Transverse colon (tissue), 4 donors: ENCODE measurements around the gene WNK2. TPM values are rescaled to one million over a fixed set of nuclear protein-coding genes. Genes with fewer than 3 reads are reported as not detected.

ENCODE experiments used
- DNase-seq: peaks from one replicate; pipeline ENCODE4 v3.0.0-alpha.2; 2019
- H3K27ac ChIP-seq, 4 donors: fragments of 200-600 bp; sonication (generic); 2 replicates each; pipeline ENCODE4 v1.5.1; 2016 to 2018; ENCODE audit warnings: inconsistent platforms in 4 of 4
- H3K27me3 ChIP-seq: fragments of 200-600 bp; sonication (generic); 2 replicates; pipeline ENCODE4 v1.5.1; 2017; ENCODE audit warnings: inconsistent platforms
- H3K36me3 ChIP-seq, 4 donors: fragments of 200-600 bp; sonication (generic); 2 replicates each; pipeline ENCODE4 v1.5.1; 2017 to 2019; ENCODE audit warnings: inconsistent platforms in 4 of 4
- H3K4me1 ChIP-seq, 4 donors: fragments of 200-600 bp; sonication (generic); 2 replicates each; pipeline ENCODE4 v1.5.1; 2017 to 2020; ENCODE audit warnings: inconsistent platforms in 4 of 4
- H3K4me3 ChIP-seq, 4 donors: fragments of 200-600 bp; sonication (generic); 1 replicate in 1 of 4; 2 replicates in 3 of 4; pipeline versions ENCODE4 v1.5.1 to v1.6.1; 2017 to 2019; ENCODE audit warnings: inconsistent platforms in 4 of 4
- H3K9me3 ChIP-seq, 2 donors: fragments of 200-600 bp; sonication (generic); 2 replicates each; pipeline ENCODE4 v1.5.1; 2017 to 2019; ENCODE audit warnings: inconsistent platforms in 2 of 2
- CTCF ChIP-seq, 5 experiments: fragments of 200-600 bp in 3 of 5; fragments of 450-650 bp in 2 of 5; sonication (generic) in 3 of 5; IDR thresholded peaks; 1 replicate in 2 of 5; 2 replicates in 3 of 5; pipeline ENCODE4 v1.5.1; 2016 to 2017; ENCODE audit warnings: antibody characterized with exemption in 5 of 5, inconsistent platforms in 3 of 5, mild to moderate bottlenecking in 2 of 5, moderate library complexity in 1 of 5
- EP300 ChIP-seq: sonication (generic); formaldehyde crosslinking; IDR thresholded peaks from one replicate; pipeline ENCODE4 v1.6.1; 2017; ENCODE audit warnings: antibody characterized with exemption, low read depth
- POLR2A ChIP-seq: fragments of 450-650 bp; IDR thresholded peaks from one replicate; pipeline ENCODE4 v1.6.1; 2016; ENCODE audit warnings: antibody characterized with exemption, mild to moderate bottlenecking, moderate library complexity
- POLR2AphosphoS5 ChIP-seq, 3 donors: sonication (generic); formaldehyde crosslinking; IDR thresholded peaks; one replicate each; pipeline ENCODE4 v1.6.1; 2016; ENCODE audit warnings: antibody characterized with exemption in 3 of 3
- WGBS, 2 donors: methylation state at CpG; one replicate each; pipeline ENCODE4 v1.1.5; 2018; ENCODE audit warnings: low coverage in 1 of 2; 5-methylcytosine and 5-hydroxymethylcytosine counted together
- in situ Hi-C, 4 donors: fragments of 200-750 bp; cut with MboI; loops; one replicate each; pipeline versions ENCODE4 v1.15.0 to v1.15.1; 2017; ENCODE audit warnings: low sequenced_read_pairs in 3 of 4, low pct_ligation_motif_present in 1 of 4, low pct_unique_long_range_greater_than_20kb in 1 of 4
- intact Hi-C: fragments of 100-400 bp; cut with DNase I; formaldehyde crosslinking; loops from one replicate; pipeline ENCODE4 v1.15.1; 2023; ENCODE audit warnings: low total_unique reads
- total RNA-seq, 4 donors: library from RNA; depleted of rRNA; stranded (reverse); fragments of >200 nt; gene quantifications; one replicate each; pipeline ENCODE4 v1.1.0, GENCODE V29; 2016

WNK2 gene
- total RNA-seq, 4 donors from 2014 or later: 133 to 618 (median 157) TPM

GRCh38 chr9:93138171-93138764 is 45.7 kb upstream of the WNK2 start:
- in situ Hi-C loops: no loop called here
- H3K36me3 ChIP-seq: no peaks in the 10 kb centered on the region
- H3K9me3 ChIP-seq: no peaks in the 10 kb centered on the region
- no peaks in the 10 kb centered on the region for H3K27me3 ChIP-seq
- WGBS, 2 donors: 81 to 88% methylated on average over 3 to 7 of the region's 7 CpGs
- H3K27ac ChIP-seq: no peak overlapping the region
- TF ChIP-seq POLR2AphosphoS5 (IDR thresholded peaks at IDR 0.05): no peak
- no peak for TF ChIP-seq POLR2A
- TF ChIP-seq EP300: no peak
- no peak for TF ChIP-seq CTCF (IDR thresholded peaks at IDR 0.05)
- peaks cover 13 to 22% (median 18%) of the 10 kb centered on the region in 4 donors for H3K4me1 ChIP-seq
- intact Hi-C loops: no loop called here
- no peak overlapping the region for H3K4me3 ChIP-seq
- DNase-seq: no peak

- DNase-seq: no peak
- H3K9me3 ChIP-seq: no peaks in the 10 kb centered on the region
- H3K4me1 ChIP-seq: peaks cover 18 to 26% (median 19%) of the 10 kb centered on the region in 4 donors
- intact Hi-C loops: no loop called here
- H3K27me3 ChIP-seq: no peaks in the 10 kb centered on the region
- no peak for TF ChIP-seq POLR2A
- no peak for TF ChIP-seq EP300
- TF ChIP-seq POLR2AphosphoS5 (IDR thresholded peaks at IDR 0.05): no peak
- TF ChIP-seq CTCF (IDR thresholded peaks at IDR 0.05): no peak
- no peak overlapping the region for H3K4me3 ChIP-seq
- 92% methylated on average over 16 of the region's 16 CpGs; no CpG with 5 or more reads in 1 of the 2 donors for WGBS, 2 donors
- in situ Hi-C loops: no loop called here
- no peak overlapping the region for H3K27ac ChIP-seq
- no peaks in the 10 kb centered on the region for H3K36me3 ChIP-seq
These were observed 44.4 kb upstream of the WNK2 start for GRCh38 chr9:93139365-93140182.

- in situ Hi-C loops: no loop called here
- no peaks in the 10 kb centered on the region for H3K36me3 ChIP-seq
- intact Hi-C loops: no loop called here
- H3K27me3 ChIP-seq: no peaks in the 10 kb centered on the region
- H3K4me1 ChIP-seq: peaks cover 4 to 13% (median 6%) of the 10 kb centered on the region in 4 donors
- 75 to 84% methylated on average over 1 to 6 of the region's 8 CpGs for WGBS, 2 donors
- no peak for DNase-seq
- H3K9me3 ChIP-seq: no peaks in the 10 kb centered on the region
- TF ChIP-seq EP300 (no peak), POLR2AphosphoS5 (IDR thresholded peaks at IDR 0.05) (no peak), CTCF (IDR thresholded peaks at IDR 0.05) (no peak), POLR2A (no peak)
- peak overlapping the region in 1 of 4 donors; percentile 12 for H3K27ac ChIP-seq
- H3K4me3 ChIP-seq: no peak overlapping the region
These were observed 42.0 kb upstream of the WNK2 start for GRCh38 chr9:93141771-93142483.
